ENCODE data around the gene EBLN2.
A peak's percentile ranks its signal among the peaks of the same experiment; 100 is the strongest.
"Not testable (repeated sequence)": the region's sequence is repeated elsewhere in the genome, so short reads cannot be mapped to it uniquely, and the experiment has no call there.

EBLN2 gene

GRCh38 chr3:73066243-73066642, 4.8 kb downstream of the EBLN2 start:
- not testable (repeated sequence) for DNase-seq (ENCODE audit: low spot score)

GRCh38 chr3:73068419-73068818, 7.0 kb downstream of the EBLN2 start:
- DNase-seq (ENCODE audit: low spot score) = no peak

- DNase-seq (ENCODE audit: low spot score) = no peak
Observed at GRCh38 chr3:73069187-73069586, 7.7 kb downstream of the EBLN2 start.

- DNase-seq (ENCODE audit: low spot score) = no peak
Observed at GRCh38 chr3:73069775-73070444, 8.5 kb downstream of the EBLN2 start.

- DNase-seq (ENCODE audit: low spot score) = no peak
Observed at GRCh38 chr3:73070675-73071575, 9.5 kb downstream of the EBLN2 start.

GRCh38 chr3:73071952-73072351, 10.5 kb downstream of the EBLN2 start:
- no peak for DNase-seq (ENCODE audit: low spot score)

- no peak for DNase-seq (ENCODE audit: low spot score)
Observed at GRCh38 chr3:73072634-73073033, 11.2 kb downstream of the EBLN2 start.

- no peak for DNase-seq (ENCODE audit: low spot score)
Observed at GRCh38 chr3:73073091-73073707, 11.7 kb downstream of the EBLN2 start.

- DNase-seq (ENCODE audit: low spot score) = no peak
Observed at GRCh38 chr3:73074781-73075180, 13.3 kb downstream of the EBLN2 start.

GRCh38 chr3:73080216-73080966, 18.9 kb downstream of the EBLN2 start:
- no peak for DNase-seq (ENCODE audit: low spot score)

GRCh38 chr3:73081140-73081539, 19.7 kb downstream of the EBLN2 start:
- DNase-seq (ENCODE audit: low spot score) = no peak

GRCh38 chr3:73084170-73084569, 22.7 kb downstream of the EBLN2 start:
- no peak for DNase-seq (ENCODE audit: low spot score)

GRCh38 chr3:73086071-73086494, 24.6 kb downstream of the EBLN2 start:
- no peak for DNase-seq (ENCODE audit: low spot score)

GRCh38 chr3:73094129-73094528, 32.7 kb downstream of the EBLN2 start:
- DNase-seq (ENCODE audit: low spot score) = peak; percentile 19

- DNase-seq (ENCODE audit: low spot score) = no peak
Observed at GRCh38 chr3:73094951-73095350, 33.5 kb downstream of the EBLN2 start.

- DNase-seq (ENCODE audit: low spot score) = no peak
Observed at GRCh38 chr3:73096169-73096568, 34.7 kb downstream of the EBLN2 start.

- DNase-seq (ENCODE audit: low spot score) = no peak
Observed at GRCh38 chr3:73098026-73098425, 36.6 kb downstream of the EBLN2 start.

- DNase-seq (ENCODE audit: low spot score) = no peak
Observed at GRCh38 chr3:73098873-73099272, 37.4 kb downstream of the EBLN2 start.

GRCh38 chr3:73100741-73101559, 39.5 kb downstream of the EBLN2 start:
- DNase-seq (ENCODE audit: low spot score) = peak; percentile 67

- DNase-seq (ENCODE audit: low spot score) = no peak
Observed at GRCh38 chr3:73101881-73102280, 40.4 kb downstream of the EBLN2 start.

GRCh38 chr3:73107215-73107614, 45.8 kb downstream of the EBLN2 start:
- DNase-seq (ENCODE audit: low spot score) = no peak

Measured in HuH-7.5 (cell line).